Upper lobe of right lung (tissue), 1 donor: ENCODE data around the gene BICDL1. TPM values are rescaled to one million over a fixed set of nuclear protein-coding genes. Genes with fewer than 3 reads are reported as not detected.
"Not testable (repeated sequence)": the region's sequence is repeated elsewhere in the genome, so short reads cannot be mapped to it uniquely, and the experiment has no call there.

Source experiments
- ATAC-seq: fragments of 200-7000 bp; cut with Tn5 transposase; one replicate; pipeline ENCODE4 v1.9.1; 2020; ENCODE audit warnings: mild to moderate bottlenecking, moderate library complexity
- DNase-seq: peaks from one replicate; pipeline ENCODE4 v3.0.0-alpha.2; 2020
- H3K27ac ChIP-seq: fragments of 200-600 bp; one replicate; pipeline ENCODE4 v1.8.0; 2022
- H3K27me3 ChIP-seq: fragments of 200-600 bp; one replicate; pipeline ENCODE4 v1.8.0; 2022; ENCODE audit warnings: mild to moderate bottlenecking
- H3K36me3 ChIP-seq: fragments of 200-600 bp; one replicate; pipeline ENCODE4 v1.8.0; 2022
- H3K4me1 ChIP-seq: fragments of 200-600 bp; one replicate; pipeline ENCODE4 v1.8.0; 2022
- H3K4me3 ChIP-seq: fragments of 200-600 bp; one replicate; pipeline ENCODE4 v1.8.0; 2022; ENCODE audit warnings: mild to moderate bottlenecking
- H3K9me3 ChIP-seq: fragments of 200-600 bp; one replicate; pipeline ENCODE4 v1.8.0; 2022
- intact Hi-C: fragments of 100-400 bp; cut with DNase I; formaldehyde crosslinking; loops from one replicate; pipeline ENCODE4 v1.11.0; 2022
- total RNA-seq: library from RNA; stranded (reverse); fragmentation: NEBNext Ultra II Directional; extraction: Animal tissue kit (Norgen Biotek cat#: 25700); gene quantifications from one replicate; pipeline ENCODE4 v1.2.1, GENCODE V29; 2021
- TF ChIP-seq, protein P1 (sequence below): fragments of 200-600 bp; IDR thresholded peaks from one replicate; pipeline ENCODE4 v1.8.0; 2022; ENCODE audit warnings: antibody characterized with exemption
- donor health status: DM: no; HTN: yes; CAD: no; lungs with severe emphysema.

Gene BICDL1
- total RNA-seq, 1 donor from 2014 or later, result 20.6 TPM

DNA sequence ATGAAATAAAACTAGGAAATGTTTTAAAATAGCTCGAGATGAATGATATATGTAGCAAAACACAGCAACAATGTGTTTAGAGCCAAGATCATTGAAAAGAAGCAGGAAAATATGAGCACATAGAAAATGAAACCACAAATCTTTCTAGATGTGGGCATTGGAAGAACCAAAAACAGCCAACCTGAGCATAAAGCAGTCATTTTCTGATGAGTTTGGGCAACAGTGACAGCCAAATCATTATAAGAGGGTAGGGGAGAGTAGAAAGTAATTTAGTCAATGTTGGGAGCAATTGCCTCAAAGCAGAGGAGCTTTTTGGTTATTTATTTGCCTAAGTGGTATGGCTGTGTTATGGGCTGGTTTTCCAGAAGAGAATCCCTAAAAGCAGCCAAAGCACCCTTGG lies 8.8 kb upstream of the BICDL1 start:
- ATAC-seq (no peak), DNase-seq (no peak)
- H3K27ac ChIP-seq, result no peak overlapping the region
- peaks cover 26% of the 10 kb centered on the region for H3K27me3 ChIP-seq
- H3K36me3 ChIP-seq, result no peaks in the 10 kb centered on the region
- H3K4me1 ChIP-seq, result no peaks in the 10 kb centered on the region
- TF ChIP-seq, protein P1, sequence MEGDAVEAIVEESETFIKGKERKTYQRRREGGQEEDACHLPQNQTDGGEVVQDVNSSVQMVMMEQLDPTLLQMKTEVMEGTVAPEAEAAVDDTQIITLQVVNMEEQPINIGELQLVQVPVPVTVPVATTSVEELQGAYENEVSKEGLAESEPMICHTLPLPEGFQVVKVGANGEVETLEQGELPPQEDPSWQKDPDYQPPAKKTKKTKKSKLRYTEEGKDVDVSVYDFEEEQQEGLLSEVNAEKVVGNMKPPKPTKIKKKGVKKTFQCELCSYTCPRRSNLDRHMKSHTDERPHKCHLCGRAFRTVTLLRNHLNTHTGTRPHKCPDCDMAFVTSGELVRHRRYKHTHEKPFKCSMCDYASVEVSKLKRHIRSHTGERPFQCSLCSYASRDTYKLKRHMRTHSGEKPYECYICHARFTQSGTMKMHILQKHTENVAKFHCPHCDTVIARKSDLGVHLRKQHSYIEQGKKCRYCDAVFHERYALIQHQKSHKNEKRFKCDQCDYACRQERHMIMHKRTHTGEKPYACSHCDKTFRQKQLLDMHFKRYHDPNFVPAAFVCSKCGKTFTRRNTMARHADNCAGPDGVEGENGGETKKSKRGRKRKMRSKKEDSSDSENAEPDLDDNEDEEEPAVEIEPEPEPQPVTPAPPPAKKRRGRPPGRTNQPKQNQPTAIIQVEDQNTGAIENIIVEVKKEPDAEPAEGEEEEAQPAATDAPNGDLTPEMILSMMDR, result no peak
- no peaks in the 10 kb centered on the region for H3K9me3 ChIP-seq
- no peak overlapping the region for H3K4me3 ChIP-seq
- intact Hi-C loops, result no loop called here

DNA sequence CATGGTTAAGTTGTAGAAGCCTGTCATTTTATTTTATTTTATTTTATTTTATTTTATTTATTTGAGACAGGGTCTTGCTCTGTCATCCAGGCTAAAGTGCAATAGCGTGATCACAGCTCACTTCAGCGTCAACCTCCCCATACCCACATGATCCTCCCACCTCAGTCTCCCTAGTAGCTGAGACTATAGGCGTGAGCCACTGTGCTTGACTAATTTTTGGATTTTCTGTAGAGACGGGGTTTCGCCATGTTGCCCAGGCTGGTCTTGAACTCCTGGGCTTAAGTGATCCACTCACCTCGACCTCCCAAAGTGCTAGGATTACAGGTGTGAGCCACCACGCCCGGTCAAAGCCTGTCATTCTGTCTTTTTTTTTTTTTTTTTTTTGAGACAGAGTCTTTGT lies 8.3 kb upstream of the BICDL1 start:
- H3K4me3 ChIP-seq, H3K4me1 ChIP-seq, H3K9me3 ChIP-seq, H3K36me3 ChIP-seq, H3K27ac ChIP-seq, DNase-seq, ATAC-seq, intact Hi-C loops: not testable (repeated sequence)
- peaks cover 26% of the 10 kb centered on the region for H3K27me3 ChIP-seq

DNA sequence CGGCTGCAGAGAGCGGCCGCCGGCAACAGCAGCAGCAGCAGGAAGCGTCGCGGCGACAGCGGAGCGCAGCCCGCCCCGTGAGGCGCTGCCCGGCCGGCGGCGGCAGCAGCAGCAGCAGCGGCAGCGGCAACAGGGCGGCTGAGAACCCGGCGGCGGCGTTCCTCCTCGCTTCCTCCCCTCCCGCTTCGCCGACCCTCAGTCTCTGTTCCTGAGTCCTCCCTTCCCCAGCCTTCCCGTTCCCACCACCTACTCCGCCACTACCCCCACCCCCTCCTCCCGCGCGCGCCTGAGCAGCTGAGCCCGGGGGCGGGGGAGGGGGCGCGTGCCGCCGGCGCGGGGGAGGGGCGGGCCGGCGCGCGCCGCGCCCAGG lies 310 bp downstream of the BICDL1 start:
- intact Hi-C loops, result no loop called here
- TF ChIP-seq, protein P1, result no peak
- no peak overlapping the region for H3K27ac ChIP-seq
- H3K36me3 ChIP-seq, result no peaks in the 10 kb centered on the region
- DNase-seq (no peak), ATAC-seq (peak; percentile 4)
- peaks cover 14% of the 10 kb centered on the region for H3K27me3 ChIP-seq
- H3K9me3 ChIP-seq, result no peaks in the 10 kb centered on the region
- H3K4me3 ChIP-seq, result peak overlapping the region; percentile 50
- peaks cover 10% of the 10 kb centered on the region for H3K4me1 ChIP-seq

DNA sequence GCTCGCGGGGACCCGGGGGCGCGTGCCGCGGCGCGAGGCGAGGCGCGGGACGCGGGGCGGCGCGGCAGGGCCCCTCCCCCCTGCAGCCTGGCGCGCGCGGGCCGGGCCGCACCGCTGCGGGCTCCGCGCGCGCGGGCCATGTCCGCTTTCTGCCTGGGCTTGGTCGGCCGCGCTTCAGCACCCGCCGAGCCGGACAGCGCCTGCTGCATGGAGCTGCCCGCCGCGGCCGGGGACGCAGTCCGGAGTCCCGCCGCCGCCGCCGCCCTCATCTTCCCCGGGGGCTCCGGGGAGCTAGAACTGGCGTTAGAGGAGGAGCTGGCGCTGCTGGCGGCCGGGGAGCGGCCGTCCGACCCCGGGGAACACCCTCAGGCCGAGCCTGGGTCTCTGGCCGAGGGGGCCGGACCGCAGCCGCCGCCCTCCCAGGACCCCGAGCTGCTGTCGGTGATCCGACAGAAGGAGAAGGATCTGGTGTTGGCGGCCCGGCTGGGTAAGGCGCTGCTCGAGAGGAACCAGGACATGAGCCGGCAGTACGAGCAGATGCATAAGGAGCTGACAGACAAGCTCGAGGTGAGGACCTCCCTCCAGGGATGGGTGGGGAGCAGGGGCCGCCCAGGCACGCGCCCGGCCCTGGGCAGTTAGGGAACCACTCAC lies 820 bp downstream of the BICDL1 start:
- no peaks in the 10 kb centered on the region for H3K9me3 ChIP-seq
- intact Hi-C loops, result no loop called here
- H3K36me3 ChIP-seq, result no peaks in the 10 kb centered on the region
- no peak overlapping the region for H3K27ac ChIP-seq
- H3K27me3 ChIP-seq, result peaks cover 17% of the 10 kb centered on the region
- TF ChIP-seq, protein P1, result no peak
- ATAC-seq (peak; percentile 78), DNase-seq (peak; percentile 91)
- H3K4me1 ChIP-seq, result peaks cover 10% of the 10 kb centered on the region
- H3K4me3 ChIP-seq, result peak overlapping the region; percentile 44

DNA sequence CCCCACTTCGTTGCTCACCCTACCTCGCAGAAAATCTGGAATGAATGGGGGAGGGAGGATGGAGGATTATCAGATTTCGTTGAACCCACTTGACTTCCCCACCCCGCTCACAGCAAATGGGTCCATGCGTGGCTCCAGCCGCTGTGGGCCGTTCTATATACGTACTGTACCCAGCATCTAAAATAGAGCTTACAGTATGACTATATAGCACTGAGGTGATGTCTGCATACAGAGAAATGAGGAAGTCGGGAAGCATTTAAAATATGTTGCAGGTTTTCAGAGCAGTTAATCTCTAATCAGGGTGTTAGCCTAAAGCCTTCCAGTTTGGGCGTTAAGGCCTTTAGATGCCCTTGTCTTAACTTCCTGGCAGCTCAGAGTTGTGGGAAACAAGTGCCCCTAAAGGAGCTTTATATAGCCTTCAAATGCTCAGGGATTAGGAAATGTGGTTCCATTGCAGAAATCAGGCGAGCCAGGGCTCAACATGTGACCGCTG lies 1.4 kb downstream of the BICDL1 start:
- TF ChIP-seq, protein P1, result no peak
- no peak overlapping the region for H3K27ac ChIP-seq
- intact Hi-C loops, result no loop called here
- ATAC-seq (no peak), DNase-seq (no peak)
- H3K36me3 ChIP-seq, result no peaks in the 10 kb centered on the region
- peaks cover 10% of the 10 kb centered on the region for H3K4me1 ChIP-seq
- no peaks in the 10 kb centered on the region for H3K9me3 ChIP-seq
- peaks cover 17% of the 10 kb centered on the region for H3K27me3 ChIP-seq
- H3K4me3 ChIP-seq, result peak overlapping the region; percentile 44

DNA sequence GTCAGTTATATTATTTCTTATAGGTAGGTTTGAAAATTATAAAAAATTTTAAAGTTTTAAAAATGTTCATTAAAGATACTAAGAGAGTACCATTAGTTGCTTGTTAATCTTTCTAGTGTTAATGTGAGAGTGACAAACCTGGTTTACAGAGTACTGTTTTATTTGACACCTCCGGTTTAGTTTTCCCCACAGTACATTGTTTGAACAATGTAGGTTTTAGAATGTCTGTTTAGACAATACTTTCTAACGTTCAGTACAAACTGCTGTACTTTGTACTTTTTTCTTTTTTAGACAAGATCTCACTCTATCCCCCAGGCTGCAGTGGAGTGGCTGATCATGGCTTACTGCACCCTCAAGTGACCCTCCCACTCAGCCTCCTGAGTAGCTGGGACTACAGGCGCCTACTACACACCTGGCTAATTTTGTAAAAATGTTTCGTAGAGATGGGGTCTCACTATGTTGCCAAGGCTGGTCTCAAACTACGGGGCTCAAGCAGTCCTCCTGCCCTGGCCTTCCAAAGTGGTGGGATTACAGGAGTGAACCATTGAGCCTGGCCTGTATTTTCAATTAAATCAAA lies 3.2 kb downstream of the BICDL1 start:
- intact Hi-C loops, result no loop called here
- H3K4me1 ChIP-seq, result peaks cover 10% of the 10 kb centered on the region
- no peak for ATAC-seq
- H3K27me3 ChIP-seq, result peaks cover 12% of the 10 kb centered on the region
- no peaks in the 10 kb centered on the region for H3K36me3 ChIP-seq
- H3K4me3 ChIP-seq, result no peak overlapping the region
- TF ChIP-seq, protein P1, result no peak
- no peak overlapping the region for H3K27ac ChIP-seq
- DNase-seq, result no peak
- no peaks in the 10 kb centered on the region for H3K9me3 ChIP-seq
